K562 (cell line): ENCODE results near the gene ASF1B. TPM values are rescaled to one million over a fixed set of nuclear protein-coding genes. Genes with fewer than 3 reads are reported as not detected.
"Not testable (repeated sequence)": the region's sequence is repeated elsewhere in the genome, so short reads cannot be mapped to it uniquely, and the experiment has no call there.

ENCODE experiments used
- ATAC-seq: fragments of 200-7000 bp; cut with Tn5 transposase; 3 replicates; pipeline ENCODE4 v1.9.1; 2020; ENCODE audit warnings: moderate library complexity
- BruUV-seq: library from RNA; stranded (reverse); fragments of 400-500 nt; replicated peaks from 2 replicates; lab custom pipeline; 2021; lab: Mats Ljungman, UMichigan
- CTCF ChIA-PET: fragments of 300-600 bp; formaldehyde crosslinking; extraction: SDS; loops from one replicate; lab custom pipeline; 2021; ENCODE audit warnings: low intra/inter-chr PET ratio; lab: Yijun Ruan, JAX
- POLR2A ChIA-PET: fragments of 300-600, 350-650 bp; sonication (Branson Sonifier 250); formaldehyde crosslinking; extraction: SDS; loops from one replicate; lab custom pipeline; 2021; ENCODE audit warnings: antibody characterized with exemption, inconsistent platforms; lab: Yijun Ruan, JAX
- DNase-seq, 4 experiments: peaks; one replicate each; pipeline versions ENCODE4 v3.0.0 to v3.0.0-alpha.2; 2011 to 2018; ENCODE audit warnings: low spot score in 3 of 4, mixed read lengths in 3 of 4; ENCODE audit errors: extremely low read depth in 1 of 4
- FAIRE-seq: peaks from 2 replicates; lab custom pipeline; 2011; peaks lifted over from hg19 to GRCh38; lab: Jason Lieb, UNC
- H2AFZ ChIP-seq: 2 replicates; pipeline ENCODE4 v1.6.0; 2011; ENCODE audit warnings: low read depth, low read length, control low read depth, inconsistent platforms
- H3K27ac ChIP-seq: fragments of 200-600 bp; 3 replicates; pipeline ENCODE4 v1.8.0; 2011; ENCODE audit warnings: low read depth, mild to moderate bottlenecking, control low read depth, inconsistent platforms, low read length, moderate library complexity, mixed read lengths; ENCODE audit errors: extremely low read depth
- H3K27me3 ChIP-seq, 2 experiments: fragments of 300-600 bp in 1 of 2; 2 replicates in 1 of 2; 3 replicates in 1 of 2; pipeline versions ENCODE4 v1.6.0 to v1.8.0; 2011; ENCODE audit warnings: inconsistent platforms in 2 of 2, low read length in 2 of 2, mild to moderate bottlenecking in 1 of 2, mixed read lengths in 1 of 2, moderate library complexity in 1 of 2; ENCODE audit not compliant: control insufficient read depth in 2 of 2, insufficient read depth in 2 of 2
- H3K36me3 ChIP-seq: fragments of 300-600 bp; 3 replicates; pipeline ENCODE4 v1.8.0; 2011; ENCODE audit warnings: mild to moderate bottlenecking, low read length, inconsistent platforms; ENCODE audit not compliant: control insufficient read depth, insufficient read depth
- H3K4me1 ChIP-seq, 2 experiments: fragments of 200-600 bp in 1 of 2; replicated peaks in 1 of 2; 2 replicates in 1 of 2; 3 replicates in 1 of 2; pipeline versions ENCODE4 v1.5.1 to v1.8.0; 2011; ENCODE audit warnings: inconsistent platforms in 2 of 2, low read length in 2 of 2, mild to moderate bottlenecking in 1 of 2, mixed read lengths in 1 of 2, moderate library complexity in 1 of 2; ENCODE audit not compliant: control insufficient read depth in 2 of 2, insufficient read depth in 2 of 2
- H3K4me2 ChIP-seq: 2 replicates; pipeline ENCODE4 v1.6.1; 2011; ENCODE audit warnings: low read length, control low read depth, inconsistent platforms, mixed read lengths; ENCODE audit not compliant: insufficient read depth
- H3K4me3 ChIP-seq: fragments of 200-600 bp; sonication (generic), shearing (Covaris generic); 2 replicates; pipeline ENCODE4 v1.5.1; 2016; ENCODE audit warnings: control low read depth, inconsistent platforms
- H3K79me2 ChIP-seq: fragments of 200-600 bp; 3 replicates; pipeline ENCODE4 v1.8.0; 2011; ENCODE audit warnings: low read length, inconsistent platforms; ENCODE audit not compliant: control insufficient read depth, insufficient read depth
- H3K9ac ChIP-seq, 2 experiments: 2 replicates each; pipeline versions ENCODE4 v1.6.0 to v1.6.1; 2011; ENCODE audit warnings: low read depth in 2 of 2, low read length in 2 of 2, control low read depth in 1 of 2, inconsistent platforms in 1 of 2, mild to moderate bottlenecking in 1 of 2, mixed read lengths in 1 of 2; ENCODE audit not compliant: insufficient read depth in 1 of 2
- H3K9me1 ChIP-seq: one replicate; pipeline ENCODE4 v1.6.0; 2011; ENCODE audit warnings: inconsistent platforms, mild to moderate bottlenecking, low read length, moderate library complexity; ENCODE audit not compliant: control insufficient read depth, insufficient read depth
- H3K9me3 ChIP-seq: replicated peaks from 2 replicates; pipeline ENCODE4 v1.5.1; 2011; ENCODE audit warnings: low read depth, low read length, inconsistent platforms; ENCODE audit not compliant: control insufficient read depth, insufficient read depth
- H4K20me1 ChIP-seq: replicated peaks from 2 replicates; pipeline ENCODE4 v1.6.1; 2011; ENCODE audit warnings: low read length, inconsistent platforms, mixed read lengths; ENCODE audit not compliant: control insufficient read depth, insufficient read depth
- MLLT1 ChIP-seq, 2 experiments: fragments of 450-650 bp; IDR thresholded peaks; 2 replicates each; pipeline ENCODE4 v1.6.1; 2016
- ZNF512 ChIP-seq: IDR thresholded peaks from 2 replicates; pipeline ENCODE4 v1.6.1; 2016; ENCODE audit warnings: missing genetic modification characterization, missing compliant biosample characterization
- WGBS: fragments of 100-300 bp; shearing (Covaris generic); methylation state at CpG from one replicate; pipeline ENCODE4 v1.1.6; 2016; ENCODE audit warnings: low coverage, mixed read lengths; ENCODE audit not compliant: insufficient coverage; ENCODE audit errors: missing lambda C conversion rate; 5-methylcytosine and 5-hydroxymethylcytosine counted together
- in situ Hi-C: fragments of 300-500 bp; cut with MboI; formaldehyde crosslinking; loops from 4 replicates; pipeline ENCODE4 v1.15.0; 2018; ENCODE audit warnings: inconsistent platforms, mixed read lengths
- intact Hi-C: fragments of 100-400 bp; cut with micrococcal nuclease; formaldehyde crosslinking; loops from 2 replicates; pipeline ENCODE4 v1.14.2; 2022
- polyA plus RNA-seq, 8 experiments: library from polyadenylated mRNA; depleted of rRNA in 4 of 8; stranded (reverse) in 5 of 8; unstranded in 3 of 8; fragments of >200 nt; fragmentation: Nextera tagmentation in 2 of 8; fragmentation: Illumina TruSeq in 1 of 8; extraction: Ambion mirVana in 2 of 8; extraction: Trizol in 1 of 8; gene quantifications; 2 replicates each; pipeline versions ENCODE4 v1.2.1 to v1.2.3, GENCODE V29; 2011 to 2014; ENCODE audit warnings: inconsistent platforms in 1 of 8, missing spikeins in 1 of 8
- total RNA-seq, 7 experiments: library from RNA; depleted of rRNA in 6 of 7; stranded (reverse); fragments of >200 nt in 6 of 7; fragmentation: Illumina TruSeq in 2 of 7; extraction: Trizol in 2 of 7; gene quantifications; 2 replicates each; pipeline versions ENCODE4 v1.2.1 to v1.2.3, GENCODE V29; 2011 to 2021; ENCODE audit warnings: low replicate concordance in 1 of 7

The ASF1B gene
- total and polyA plus RNA-seq, 9 of the 15 experiments (the other 6 are each of a cell fraction or from before 2014, with no cell fraction given) = 6.0 to 69.4 (median 53.3) TPM

DNA sequence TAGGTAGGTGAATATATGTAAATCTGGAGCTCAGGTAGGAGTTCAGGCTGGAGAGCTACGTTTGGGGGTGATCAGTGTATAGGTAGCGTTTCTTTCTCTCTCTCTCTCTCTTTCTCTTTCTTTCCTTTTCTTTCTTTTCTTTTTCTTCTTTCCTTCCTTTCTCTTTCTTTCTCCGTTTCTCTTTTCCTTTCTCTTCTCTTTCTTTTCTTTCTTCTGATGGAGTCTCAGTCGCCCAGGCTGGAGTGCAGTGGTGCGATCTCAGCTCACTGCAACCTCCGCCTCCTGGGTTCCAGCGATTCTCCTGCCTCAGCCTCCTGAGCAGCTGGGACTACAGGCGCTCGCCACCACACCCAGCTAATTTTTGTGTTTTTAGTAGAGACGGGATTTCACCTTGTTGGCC, 9.8 kb upstream of the ASF1B start:
- FAIRE-seq = not testable (repeated sequence)

More for the DNA sequence above, 9.8 kb upstream of the ASF1B start:
- H3K4me2 ChIP-seq, H3K9me3 ChIP-seq, H3K27ac ChIP-seq, H3K9me1 ChIP-seq, H3K79me2 ChIP-seq, H3K9ac ChIP-seq, in situ Hi-C loops, H3K36me3 ChIP-seq, H3K27me3 ChIP-seq, H3K4me3 ChIP-seq, ATAC-seq, BruUV-seq, H2AFZ ChIP-seq, DNase-seq: not testable (repeated sequence)
- intact Hi-C loops = loop anchor here (10.0 kb wide), 1 partner anchor 259 kb away; no protein-coding TSS in a partner anchor
- 76% methylated on average over 10 of the region's 10 CpGs for WGBS
- peaks cover 41% of the 10 kb centered on the region for H4K20me1 ChIP-seq
- peaks cover 21 to 36% of the 10 kb centered on the region in 2 experiments for H3K4me1 ChIP-seq
- TF ChIP-seq MLLT1 (IDR thresholded peaks at IDR 0.05) (peak in 1 of 2 experiments; percentile 55; a peak in 2 of 4 replicates), ZNF512 (tag) (peak; percentile 80)
- ChIA-PET CTCF (interaction anchor here (0.5 kb wide), 1 partner anchor 286 kb away, joined by 5 read pairs; no protein-coding TSS in a partner anchor), POLR2A (interaction anchor here (0.7 to 2.8 kb wide), 4 partner anchors 10 to 196 kb away, joined by 3 to 13 read pairs (median 4); partner anchors contain the start of gene ASF1B)
